ENCODE measurements around the gene ZSCAN25. TPM values are rescaled to one million over a fixed set of nuclear protein-coding genes. Genes with fewer than 3 reads are reported as not detected.
"Not testable (repeated sequence)": the region's sequence is repeated elsewhere in the genome, so short reads cannot be mapped to it uniquely, and the experiment has no call there.

Gene ZSCAN25
- total RNA-seq, 1 experiment from 2014 or later: 20.6 TPM

GRCh38 chr7:99631295-99632109, 14.8 kb downstream of the ZSCAN25 start:
- Histone ChIP-seq H3K27me3 (replicated peaks; ENCODE audit: insufficient read depth, low read depth, low read length, poor library complexity) (no peaks in the 10 kb centered on the region), H3K9me3 (ENCODE audit: low read depth, low read length, poor library complexity, severe bottlenecking) (no peaks in the 10 kb centered on the region), H3K27ac (ENCODE audit: low read depth, low read length, poor library complexity, severe bottlenecking) (no peak overlapping the region), H3K4me3 (ENCODE audit: low read depth, low read length, poor library complexity, severe bottlenecking) (no peak overlapping the region), H3K4me1 (ENCODE audit: insufficient read depth, low read length, poor library complexity, severe bottlenecking) (no peaks in the 10 kb centered on the region), H3K36me3 (ENCODE audit: insufficient read depth, low read length, poor library complexity, severe bottlenecking) (peaks cover 38% of the 10 kb centered on the region)
- intact Hi-C loops (cut with micrococcal nuclease; ENCODE audit: unreplicated experiment): no loop called here
- DNase-seq (ENCODE audit: low spot score): peak; percentile 27
- ChIA-PET POLR2A (ENCODE audit: low non-redundant PET) (interaction anchor here (0.7 kb wide), 1 partner anchor 1341 kb away, joined by 3 read pairs; no protein-coding TSS in a partner anchor), CTCF (interaction anchor here (0.7 kb wide), 1 partner anchor 70 kb away, joined by 3 read pairs; no protein-coding TSS in a partner anchor)
- no TSS peak for BruUV-seq (replicated peaks)
- TF ChIP-seq CTCF (conservative IDR thresholded peaks at IDR 0.05; ENCODE audit: low read depth, low read length): peak; percentile 34
- no peak for TF ChIP-seq EZH2 (IDR thresholded peaks at IDR 0.05; ENCODE audit: borderline replicate concordance, low read depth, low read length, poor library complexity, severe bottlenecking)

DNA sequence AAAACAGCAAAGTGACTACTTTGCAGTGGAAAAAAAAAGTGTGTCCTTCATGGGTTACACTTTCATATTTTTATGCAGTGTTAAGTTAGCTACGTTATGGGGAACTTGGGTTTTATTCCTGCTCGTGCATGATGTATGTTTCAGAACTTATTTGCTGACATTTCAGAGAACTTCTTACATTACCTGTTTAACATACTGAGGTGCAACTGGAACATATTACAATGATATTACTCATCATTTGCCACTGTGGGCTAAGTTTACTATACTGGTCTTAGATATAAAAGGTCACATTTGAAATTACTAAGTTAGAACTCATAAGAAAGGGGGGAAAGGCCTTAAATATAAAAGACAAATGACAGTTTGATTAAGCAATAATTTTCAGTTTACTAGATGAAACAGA, 20.7 kb downstream of the ZSCAN25 start:
- H3K27ac ChIP-seq (ENCODE audit: low read depth, low read length, poor library complexity, severe bottlenecking); H3K9me3 ChIP-seq (ENCODE audit: low read depth, low read length, poor library complexity, severe bottlenecking); H3K27me3 ChIP-seq (replicated peaks; ENCODE audit: insufficient read depth, low read depth, low read length, poor library complexity); DNase-seq (ENCODE audit: low spot score); POLR2A ChIA-PET (ENCODE audit: low non-redundant PET); H3K36me3 ChIP-seq (ENCODE audit: insufficient read depth, low read length, poor library complexity, severe bottlenecking); CTCF ChIA-PET; H3K4me3 ChIP-seq (ENCODE audit: low read depth, low read length, poor library complexity, severe bottlenecking); H3K4me1 ChIP-seq (ENCODE audit: insufficient read depth, low read length, poor library complexity, severe bottlenecking); intact Hi-C loops (cut with micrococcal nuclease; ENCODE audit: unreplicated experiment); BruUV-seq (replicated peaks): not testable (repeated sequence)

- Histone ChIP-seq H3K27me3 (replicated peaks; ENCODE audit: insufficient read depth, low read depth, low read length, poor library complexity) (no peaks in the 10 kb centered on the region), H3K4me1 (ENCODE audit: insufficient read depth, low read length, poor library complexity, severe bottlenecking) (no peaks in the 10 kb centered on the region), H3K27ac (ENCODE audit: low read depth, low read length, poor library complexity, severe bottlenecking) (no peak overlapping the region), H3K4me3 (ENCODE audit: low read depth, low read length, poor library complexity, severe bottlenecking) (no peak overlapping the region), H3K36me3 (ENCODE audit: insufficient read depth, low read length, poor library complexity, severe bottlenecking) (no peaks in the 10 kb centered on the region), H3K9me3 (ENCODE audit: low read depth, low read length, poor library complexity, severe bottlenecking) (no peaks in the 10 kb centered on the region)
- no peak for DNase-seq (ENCODE audit: low spot score)
- ChIA-PET POLR2A (ENCODE audit: low non-redundant PET) (no interaction called here), CTCF (no interaction called here)
- no TSS peak for BruUV-seq (replicated peaks)
- intact Hi-C loops (cut with micrococcal nuclease; ENCODE audit: unreplicated experiment): no loop called here
- no peak for TF ChIP-seq CTCF (conservative IDR thresholded peaks at IDR 0.05; ENCODE audit: low read depth, low read length)
- TF ChIP-seq EZH2 (IDR thresholded peaks at IDR 0.05; ENCODE audit: borderline replicate concordance, low read depth, low read length, poor library complexity, severe bottlenecking): no peak
Observed at GRCh38 chr7:99638731-99639130, 22.0 kb downstream of the ZSCAN25 start.

DNA sequence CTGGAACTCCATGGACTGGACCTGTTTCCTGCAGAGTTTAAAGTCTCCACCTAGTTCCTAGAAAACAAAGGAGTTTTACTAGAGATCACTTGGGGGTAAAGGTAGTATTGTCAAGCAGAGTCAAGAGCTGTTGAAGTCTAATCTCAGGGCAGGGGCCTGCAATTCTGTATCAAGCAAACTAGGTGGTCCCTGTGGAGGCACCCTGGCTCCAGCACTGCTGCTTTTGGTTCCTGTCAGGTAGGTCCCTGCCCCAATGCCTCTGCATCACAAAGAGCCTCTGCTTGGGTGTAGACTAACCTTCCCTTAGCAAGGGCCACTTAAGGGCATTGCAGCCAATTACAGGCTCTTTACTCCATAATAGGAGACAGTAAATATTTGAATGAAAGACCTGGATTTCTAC, 22.5 kb downstream of the ZSCAN25 start:
- Histone ChIP-seq H3K4me3 (ENCODE audit: low read depth, low read length, poor library complexity, severe bottlenecking) (no peak overlapping the region), H3K27me3 (replicated peaks; ENCODE audit: insufficient read depth, low read depth, low read length, poor library complexity) (no peaks in the 10 kb centered on the region), H3K36me3 (ENCODE audit: insufficient read depth, low read length, poor library complexity, severe bottlenecking) (no peaks in the 10 kb centered on the region), H3K27ac (ENCODE audit: low read depth, low read length, poor library complexity, severe bottlenecking) (no peak overlapping the region), H3K4me1 (ENCODE audit: insufficient read depth, low read length, poor library complexity, severe bottlenecking) (no peaks in the 10 kb centered on the region), H3K9me3 (ENCODE audit: low read depth, low read length, poor library complexity, severe bottlenecking) (no peaks in the 10 kb centered on the region)
- no peak for TF ChIP-seq CTCF (conservative IDR thresholded peaks at IDR 0.05; ENCODE audit: low read depth, low read length)
- no peak for TF ChIP-seq EZH2 (IDR thresholded peaks at IDR 0.05; ENCODE audit: borderline replicate concordance, low read depth, low read length, poor library complexity, severe bottlenecking)
- POLR2A ChIA-PET (ENCODE audit: low non-redundant PET): no interaction called here
- DNase-seq (ENCODE audit: low spot score): no peak
- no TSS peak for BruUV-seq (replicated peaks)
- intact Hi-C loops (cut with micrococcal nuclease; ENCODE audit: unreplicated experiment): no loop called here
- CTCF ChIA-PET: no interaction called here
